B cell (primary cell): Measurements from ENCODE around the gene AMBN.

Experiments used
- CTCF ChIP-seq: fragments of 200-600 bp; IDR thresholded peaks from one replicate; pipeline ENCODE4 v1.8.0; 2022; ENCODE audit warnings: antibody characterized with exemption, mild to moderate bottlenecking
- EZH2 ChIP-seq: IDR thresholded peaks from 2 replicates; pipeline ENCODE4 v1.6.1; 2012; ENCODE audit warnings: borderline replicate concordance, low read depth, mild to moderate bottlenecking, moderate library complexity, low read length; ENCODE audit not compliant: insufficient read depth, poor library complexity, severe bottlenecking

DNA sequence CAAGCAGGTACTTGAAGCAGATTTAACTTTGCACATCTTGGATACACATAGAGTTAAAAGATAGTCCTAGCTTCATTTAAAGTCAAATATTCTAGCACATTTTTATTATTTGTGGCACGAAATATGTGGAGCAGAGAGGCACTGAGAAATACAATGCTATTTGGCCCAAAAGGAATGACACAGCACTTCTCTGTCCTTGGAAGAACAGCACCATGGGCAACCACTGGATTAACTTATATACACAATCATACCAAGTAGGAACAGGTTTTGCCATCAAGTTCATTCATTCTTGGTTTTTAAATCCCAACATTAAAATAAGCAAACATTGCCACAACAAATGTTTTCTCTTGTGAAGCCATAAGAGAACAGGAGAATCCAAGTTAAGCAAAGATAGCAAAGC, 35.6 kb downstream of the AMBN start:
- no peak for TF ChIP-seq CTCF
- no peak for TF ChIP-seq EZH2
